Tibial artery (tissue), 4 donors: ENCODE data around the gene LIPT2.
A peak's percentile ranks its signal among the peaks of the same experiment; 100 is the strongest.

Experiments
- DNase-seq, 2 donors: peaks; one replicate each; pipeline ENCODE4 v3.0.0-alpha.2; 2019
- H3K27ac ChIP-seq, 2 donors: fragments of 200-600 bp; sonication (generic) in 1 of 2; 1 replicate in 1 of 2; 2 replicates in 1 of 2; pipeline ENCODE4 v1.5.1; 2018 to 2019; ENCODE audit warnings: mild to moderate bottlenecking in 1 of 2
- H3K27me3 ChIP-seq, 2 donors: fragments of 200-600 bp; sonication (generic) in 1 of 2; one replicate each; pipeline versions ENCODE4 v1.5.1 to v1.6.0; 2016 to 2019
- H3K36me3 ChIP-seq, 3 donors: fragments of 200-600 bp; sonication (generic) in 2 of 3; one replicate each; pipeline ENCODE4 v1.5.1; 2016 to 2019; ENCODE audit warnings: mild to moderate bottlenecking in 2 of 3
- H3K4me1 ChIP-seq, 4 donors: fragments of 200-600 bp; sonication (generic) in 2 of 4; 1 replicate in 3 of 4; 2 replicates in 1 of 4; pipeline ENCODE4 v1.5.1; 2016 to 2019
- H3K4me3 ChIP-seq, 2 donors: fragments of 200-600 bp; sonication (generic) in 1 of 2; 1 replicate in 1 of 2; 2 replicates in 1 of 2; pipeline ENCODE4 v1.5.1; 2018 to 2019; ENCODE audit warnings: mild to moderate bottlenecking in 2 of 2
- H3K9me3 ChIP-seq, 3 donors: fragments of 200-600 bp; sonication (generic) in 1 of 3; one replicate each; pipeline ENCODE4 v1.5.1; 2016 to 2019
- CTCF ChIP-seq, 2 experiments: fragments of 200-600 bp in 1 of 2; fragments of 450-650 bp in 1 of 2; IDR thresholded peaks; one replicate each; pipeline ENCODE4 v1.5.1; 2017 to 2019; ENCODE audit warnings: antibody characterized with exemption in 2 of 2, mild to moderate bottlenecking in 1 of 2, moderate library complexity in 1 of 2
- intact Hi-C: fragments of 100-400 bp; cut with DNase I; formaldehyde crosslinking; loops from one replicate; pipeline ENCODE4 v1.15.0; 2023; ENCODE audit warnings: low total_unique reads

Gene LIPT2

DNA sequence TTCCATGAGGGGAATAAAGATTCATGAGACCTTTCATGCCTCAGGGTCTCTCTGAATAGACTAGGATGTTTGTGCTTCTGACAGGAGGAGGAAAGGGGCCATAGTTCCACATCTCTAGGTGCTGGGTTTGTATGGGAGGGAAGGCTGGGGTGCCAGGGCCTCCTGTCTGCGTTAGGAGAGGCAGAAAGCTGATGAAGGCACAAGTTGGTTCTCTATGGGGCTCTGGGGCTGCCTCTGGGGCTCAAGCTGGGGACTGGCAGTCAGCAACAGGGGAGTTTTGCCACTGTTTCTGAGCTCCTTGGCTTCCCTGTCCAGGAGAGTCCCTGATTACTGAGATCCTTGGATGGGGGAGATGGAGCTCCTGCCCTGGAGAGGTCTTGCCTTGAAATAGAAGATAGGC, 30.3 kb downstream of the LIPT2 start:
- no peak for DNase-seq
- Histone ChIP-seq H3K27ac (no peak overlapping the region), H3K4me1 (peaks cover 0 to 16% (median 6%) of the 10 kb centered on the region in 4 donors), H3K4me3 (no peak overlapping the region), H3K36me3 (no peaks in the 10 kb centered on the region), H3K9me3 (no peaks in the 10 kb centered on the region), H3K27me3 (no peaks in the 10 kb centered on the region)
- intact Hi-C loops = no loop called here
- no peak for TF ChIP-seq CTCF (IDR thresholded peaks at IDR 0.05)

DNA sequence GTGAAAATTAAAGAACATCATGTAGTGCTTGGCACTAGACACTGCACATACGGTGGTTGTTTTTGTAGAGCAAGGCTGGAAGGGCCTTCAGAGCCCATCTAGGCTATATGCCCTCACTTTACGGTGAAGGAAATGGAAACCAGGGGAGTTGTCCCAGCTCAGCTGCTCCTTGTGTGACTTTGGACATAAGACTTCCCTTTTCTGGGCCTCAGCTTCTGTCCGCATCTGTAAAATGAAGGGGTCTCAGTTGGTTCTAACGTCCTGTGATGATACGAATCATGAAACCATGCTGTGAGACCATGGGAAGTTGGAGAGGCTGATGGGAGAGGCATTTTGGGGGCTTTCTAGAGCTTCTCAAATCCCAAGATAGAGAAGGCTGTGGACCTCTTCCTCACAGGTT, 30.9 kb downstream of the LIPT2 start:
- no peaks in the 10 kb centered on the region for H3K9me3 ChIP-seq
- no peaks in the 10 kb centered on the region for H3K27me3 ChIP-seq
- peaks cover 0 to 14% (median 5%) of the 10 kb centered on the region in 4 donors for H3K4me1 ChIP-seq
- DNase-seq = no peak
- no peak overlapping the region for H3K4me3 ChIP-seq
- intact Hi-C loops = no loop called here
- H3K36me3 ChIP-seq = no peaks in the 10 kb centered on the region
- no peak overlapping the region for H3K27ac ChIP-seq
- no peak for TF ChIP-seq CTCF (IDR thresholded peaks at IDR 0.05)

DNA sequence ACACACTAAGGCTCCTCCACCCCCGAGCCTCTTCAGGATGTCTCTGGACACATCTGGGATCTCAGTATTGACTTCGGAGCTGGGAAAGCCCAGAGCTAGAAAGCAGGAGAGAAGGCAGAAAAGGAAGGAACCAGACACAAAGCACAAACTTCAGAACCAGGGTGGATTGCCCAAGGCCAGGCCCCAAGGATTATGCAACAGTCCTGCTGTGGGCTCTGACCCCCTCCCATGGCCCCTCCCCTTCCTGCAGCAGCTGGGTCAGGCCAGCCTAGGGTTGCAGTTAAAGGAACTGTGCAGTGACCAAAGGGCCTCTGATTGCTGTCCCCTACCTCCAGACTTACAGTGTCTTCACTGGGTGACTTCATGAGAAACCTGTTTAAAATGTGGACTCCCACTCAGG, 31.5 kb downstream of the LIPT2 start:
- intact Hi-C loops = no loop called here
- H3K27ac ChIP-seq = no peak overlapping the region
- H3K36me3 ChIP-seq = no peaks in the 10 kb centered on the region
- no peaks in the 10 kb centered on the region for H3K9me3 ChIP-seq
- TF ChIP-seq CTCF (IDR thresholded peaks at IDR 0.05) = no peak
- peak overlapping the region; percentile 8 to 18 for H3K4me3 ChIP-seq
- no peaks in the 10 kb centered on the region for H3K27me3 ChIP-seq
- peak; percentile 81 to 84 for DNase-seq
- peaks cover 0 to 8% (median 2%) of the 10 kb centered on the region in 4 donors for H3K4me1 ChIP-seq

- Histone ChIP-seq H3K4me1 (no peaks in the 10 kb centered on the region), H3K4me3 (no peak overlapping the region), H3K27ac (no peak overlapping the region), H3K9me3 (no peaks in the 10 kb centered on the region), H3K36me3 (no peaks in the 10 kb centered on the region), H3K27me3 (no peaks in the 10 kb centered on the region)
- DNase-seq = no peak
- TF ChIP-seq CTCF (IDR thresholded peaks at IDR 0.05) = no peak
- intact Hi-C loops = no loop called here
Observed at GRCh38 chr11:74460481-74461154, 32.9 kb downstream of the LIPT2 start.

- no peaks in the 10 kb centered on the region for H3K4me1 ChIP-seq
- TF ChIP-seq CTCF (IDR thresholded peaks at IDR 0.05) = no peak
- intact Hi-C loops = no loop called here
- no peaks in the 10 kb centered on the region for H3K27me3 ChIP-seq
- no peak for DNase-seq
- no peaks in the 10 kb centered on the region for H3K36me3 ChIP-seq
- no peak overlapping the region for H3K4me3 ChIP-seq
- no peak overlapping the region for H3K27ac ChIP-seq
- H3K9me3 ChIP-seq = no peaks in the 10 kb centered on the region
Observed at GRCh38 chr11:74460065-74460464, 33.5 kb downstream of the LIPT2 start.

DNA sequence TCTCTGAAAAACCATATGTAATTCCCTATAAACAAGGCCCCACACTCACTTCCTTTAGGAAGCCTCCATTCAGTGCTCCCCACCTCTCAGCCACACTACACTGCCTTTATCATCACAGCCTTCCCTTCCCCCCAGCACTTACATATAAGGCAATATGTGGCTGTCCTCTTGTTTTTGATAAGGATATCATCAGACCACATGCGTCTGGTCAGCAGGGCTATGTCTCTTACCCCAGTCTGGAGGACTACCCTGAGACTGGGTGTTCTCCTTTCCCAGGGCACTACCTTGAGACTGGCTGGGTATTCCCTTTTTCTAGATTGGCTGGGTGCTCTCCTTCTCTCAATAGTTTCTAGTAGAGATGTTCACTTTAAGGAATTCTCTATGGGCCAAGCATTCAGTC, 33.9 kb downstream of the LIPT2 start:
- no peak for DNase-seq
- intact Hi-C loops = no loop called here
- H3K27ac ChIP-seq = no peak overlapping the region

More for the DNA sequence above, 33.9 kb downstream of the LIPT2 start:
- no peaks in the 10 kb centered on the region for H3K27me3 ChIP-seq
- no peaks in the 10 kb centered on the region for H3K9me3 ChIP-seq
- TF ChIP-seq CTCF (IDR thresholded peaks at IDR 0.05) = no peak
- H3K4me3 ChIP-seq = no peak overlapping the region
- no peaks in the 10 kb centered on the region for H3K36me3 ChIP-seq
- no peaks in the 10 kb centered on the region for H3K4me1 ChIP-seq
